Thymus (tissue), 11 donors: ENCODE data around the gene CUX1. TPM values are rescaled to one million over a fixed set of nuclear protein-coding genes. Genes with fewer than 3 reads are reported as not detected.

ENCODE experiments used
- DNase-seq, 9 donors: peaks; one replicate each; pipeline ENCODE4 v3.0.0-alpha.2; 2013; ENCODE audit warnings: low spot score in 9 of 9, low read depth in 6 of 9, missing footprints in 1 of 9
- H3K27ac ChIP-seq, 2 donors: one replicate each; pipeline ENCODE4 v1.5.1; 2013; ENCODE audit warnings: control low read depth in 1 of 2, low read depth in 1 of 2, low read length in 1 of 2, mild to moderate bottlenecking in 1 of 2, moderate library complexity in 1 of 2
- H3K27me3 ChIP-seq, 2 donors: one replicate each; pipeline ENCODE4 v1.5.1; 2013; ENCODE audit warnings: low read length in 1 of 2; ENCODE audit not compliant: control insufficient read depth in 2 of 2, insufficient read depth in 1 of 2
- H3K36me3 ChIP-seq, 2 donors: one replicate each; pipeline ENCODE4 v1.5.1; 2013; ENCODE audit warnings: low read length in 1 of 2, mild to moderate bottlenecking in 1 of 2, moderate library complexity in 1 of 2; ENCODE audit not compliant: control insufficient read depth in 2 of 2, insufficient read depth in 2 of 2
- H3K4me1 ChIP-seq, 2 donors: one replicate each; pipeline ENCODE4 v1.5.1; 2013; ENCODE audit warnings: low read length in 2 of 2; ENCODE audit not compliant: control insufficient read depth in 2 of 2, insufficient read depth in 2 of 2
- H3K4me3 ChIP-seq, 2 donors: one replicate each; pipeline ENCODE4 v1.5.1; 2013; ENCODE audit warnings: low read length in 2 of 2, control low read depth in 1 of 2, mild to moderate bottlenecking in 1 of 2
- H3K9me3 ChIP-seq, 2 donors: one replicate each; pipeline ENCODE4 v1.5.1; 2013; ENCODE audit warnings: low read length in 1 of 2, mild to moderate bottlenecking in 1 of 2; ENCODE audit not compliant: control insufficient read depth in 2 of 2, insufficient read depth in 1 of 2
- WGBS: extraction: QIAGEN DNeasy Blood & Tissue Kit; methylation state at CpG from one replicate; pipeline ENCODE4 v1.1.7; 2013; 5-methylcytosine and 5-hydroxymethylcytosine counted together
- polyA plus RNA-seq: library from polyadenylated mRNA; stranded (reverse); fragments of 200-250 nt; gene quantifications from one replicate; pipeline ENCODE4 v1.2.3, GENCODE V29; 2013
- total RNA-seq: library from RNA; stranded (reverse); fragments of 120-200 nt; gene quantifications from one replicate; pipeline ENCODE4 v1.2.4, GENCODE V29; 2013
- donor health status: healthy.

CUX1 gene
- total and polyA plus RNA-seq, 2 donors = 27.8 to 35.0 TPM

DNA sequence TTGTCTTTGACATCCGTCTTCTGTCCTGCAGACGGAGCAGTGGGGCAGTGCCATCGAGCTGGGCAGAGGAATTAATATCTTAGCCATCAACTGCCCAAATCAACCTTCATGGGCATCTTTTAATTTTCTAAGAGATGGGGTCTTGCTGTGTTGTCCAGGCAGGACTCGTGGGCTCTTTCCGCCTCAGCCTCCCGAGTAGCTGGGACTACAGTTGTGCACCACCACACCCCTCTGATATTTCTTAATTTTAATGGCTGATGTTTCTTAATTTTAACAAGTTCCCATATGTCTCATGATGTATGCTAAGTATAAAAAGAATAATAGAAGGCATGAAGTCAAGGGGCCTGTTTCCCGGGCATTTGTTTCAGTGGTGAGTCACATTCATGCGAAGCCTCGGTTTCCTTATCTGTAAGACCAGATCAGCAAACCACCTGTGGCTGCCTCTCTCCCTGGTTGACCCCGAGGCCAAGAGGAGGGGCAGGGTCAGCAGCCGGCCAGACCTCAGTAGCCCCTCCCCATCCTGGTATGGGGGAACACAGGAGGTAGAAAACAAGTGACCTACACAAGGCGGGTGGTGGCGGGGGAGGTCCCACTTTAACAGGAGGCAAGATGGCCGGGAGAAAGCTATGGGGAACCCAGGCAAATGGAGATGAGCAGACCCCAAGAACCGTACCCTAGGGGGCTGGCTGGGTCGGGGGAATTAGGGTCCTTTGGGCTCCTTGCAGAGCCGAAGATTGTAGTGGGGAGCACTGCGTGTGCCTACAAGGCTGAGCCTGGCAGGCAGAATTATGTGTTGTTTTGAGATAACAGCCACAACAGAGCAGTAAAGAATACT is 85.5 kb downstream of the CUX1 start:
- DNase-seq = no peak
- Histone ChIP-seq H3K27ac (no peak overlapping the region), H3K4me1 (peaks cover 0 to under 1% of the 10 kb centered on the region in 2 donors), H3K4me3 (no peak overlapping the region), H3K9me3 (no peaks in the 10 kb centered on the region), H3K36me3 (peaks cover 0 to 3% of the 10 kb centered on the region in 2 donors), H3K27me3 (no peaks in the 10 kb centered on the region)
- WGBS = 95% methylated on average over 18 of the region's 18 CpGs

- H3K36me3 ChIP-seq = peaks cover 0 to 3% of the 10 kb centered on the region in 2 donors
- H3K4me1 ChIP-seq = no peaks in the 10 kb centered on the region
- WGBS = 97% methylated on average over 13 of the region's 13 CpGs
- H3K4me3 ChIP-seq = no peak overlapping the region
- no peak for DNase-seq
- H3K9me3 ChIP-seq = no peaks in the 10 kb centered on the region
- no peak overlapping the region for H3K27ac ChIP-seq
- no peaks in the 10 kb centered on the region for H3K27me3 ChIP-seq
Measured at GRCh38 chr7:101903515-101903868, 86.1 kb downstream of the CUX1 start.

GRCh38 chr7:101904019-101904418 is 86.6 kb downstream of the CUX1 start:
- Histone ChIP-seq H3K4me3 (no peak overlapping the region), H3K27ac (no peak overlapping the region), H3K27me3 (no peaks in the 10 kb centered on the region), H3K4me1 (no peaks in the 10 kb centered on the region), H3K36me3 (peaks cover 0 to 3% of the 10 kb centered on the region in 2 donors), H3K9me3 (no peaks in the 10 kb centered on the region)
- WGBS = 97% methylated on average over 10 of the region's 10 CpGs
- no peak for DNase-seq

DNA sequence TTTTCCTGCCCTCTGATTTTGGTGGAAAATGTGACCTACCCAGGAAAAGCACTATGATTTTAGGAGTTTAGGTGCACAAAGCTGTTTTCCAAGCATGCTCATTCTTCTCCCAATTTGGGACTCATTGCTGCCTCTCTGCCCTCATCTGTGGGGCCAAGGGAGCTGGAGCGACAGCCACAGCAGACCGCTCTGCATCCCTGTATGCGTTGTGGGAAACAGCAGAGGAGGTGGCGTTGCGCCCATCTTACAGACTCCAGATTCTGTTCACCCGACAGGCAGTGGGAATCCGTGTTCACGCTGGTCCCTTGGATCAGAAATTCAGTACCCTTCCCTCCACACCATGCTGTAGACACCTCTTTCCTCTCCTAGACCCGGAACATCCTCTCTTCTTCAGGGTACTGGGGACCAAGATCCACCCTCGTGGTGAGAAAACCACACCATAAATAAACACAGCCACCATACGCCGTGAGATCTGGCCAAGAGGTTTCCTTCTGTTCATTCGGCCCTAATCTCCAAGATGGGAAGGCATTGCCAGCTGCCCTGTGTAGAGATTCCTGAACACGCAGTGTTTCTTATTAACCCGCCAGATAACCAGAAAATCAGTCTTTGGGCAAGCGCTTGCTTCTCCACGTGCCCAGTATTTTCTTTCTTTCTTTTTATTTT is 87.9 kb downstream of the CUX1 start:
- 91% methylated on average over 17 of the region's 17 CpGs for WGBS
- peaks cover 0 to 5% of the 10 kb centered on the region in 2 donors for H3K36me3 ChIP-seq

GRCh38 chr7:101906291-101907240 is 89.1 kb downstream of the CUX1 start:
- Histone ChIP-seq H3K4me3 (no peak overlapping the region), H3K27ac (no peak overlapping the region), H3K36me3 (peaks cover 0 to 8% of the 10 kb centered on the region in 2 donors), H3K4me1 (no peaks in the 10 kb centered on the region), H3K9me3 (no peaks in the 10 kb centered on the region), H3K27me3 (no peaks in the 10 kb centered on the region)
- WGBS = 97% methylated on average over 18 of the region's 18 CpGs
- no peak for DNase-seq

More for the DNA sequence above, 87.9 kb downstream of the CUX1 start:
- Histone ChIP-seq H3K27me3 (no peaks in the 10 kb centered on the region), H3K9me3 (no peaks in the 10 kb centered on the region), H3K4me1 (no peaks in the 10 kb centered on the region), H3K27ac (no peak overlapping the region), H3K4me3 (no peak overlapping the region)
- DNase-seq = no peak

- over 99% methylated on average over 17 of the region's 17 CpGs for WGBS
- no peak overlapping the region for H3K4me3 ChIP-seq
- no peaks in the 10 kb centered on the region for H3K27me3 ChIP-seq
- no peak for DNase-seq
- peaks cover 14 to 22% of the 10 kb centered on the region in 2 donors for H3K36me3 ChIP-seq
- H3K9me3 ChIP-seq = no peaks in the 10 kb centered on the region
- peaks cover 8 to 25% of the 10 kb centered on the region in 2 donors for H3K4me1 ChIP-seq
- H3K27ac ChIP-seq = no peak overlapping the region
Measured at GRCh38 chr7:101910991-101911799, 93.8 kb downstream of the CUX1 start.

DNA sequence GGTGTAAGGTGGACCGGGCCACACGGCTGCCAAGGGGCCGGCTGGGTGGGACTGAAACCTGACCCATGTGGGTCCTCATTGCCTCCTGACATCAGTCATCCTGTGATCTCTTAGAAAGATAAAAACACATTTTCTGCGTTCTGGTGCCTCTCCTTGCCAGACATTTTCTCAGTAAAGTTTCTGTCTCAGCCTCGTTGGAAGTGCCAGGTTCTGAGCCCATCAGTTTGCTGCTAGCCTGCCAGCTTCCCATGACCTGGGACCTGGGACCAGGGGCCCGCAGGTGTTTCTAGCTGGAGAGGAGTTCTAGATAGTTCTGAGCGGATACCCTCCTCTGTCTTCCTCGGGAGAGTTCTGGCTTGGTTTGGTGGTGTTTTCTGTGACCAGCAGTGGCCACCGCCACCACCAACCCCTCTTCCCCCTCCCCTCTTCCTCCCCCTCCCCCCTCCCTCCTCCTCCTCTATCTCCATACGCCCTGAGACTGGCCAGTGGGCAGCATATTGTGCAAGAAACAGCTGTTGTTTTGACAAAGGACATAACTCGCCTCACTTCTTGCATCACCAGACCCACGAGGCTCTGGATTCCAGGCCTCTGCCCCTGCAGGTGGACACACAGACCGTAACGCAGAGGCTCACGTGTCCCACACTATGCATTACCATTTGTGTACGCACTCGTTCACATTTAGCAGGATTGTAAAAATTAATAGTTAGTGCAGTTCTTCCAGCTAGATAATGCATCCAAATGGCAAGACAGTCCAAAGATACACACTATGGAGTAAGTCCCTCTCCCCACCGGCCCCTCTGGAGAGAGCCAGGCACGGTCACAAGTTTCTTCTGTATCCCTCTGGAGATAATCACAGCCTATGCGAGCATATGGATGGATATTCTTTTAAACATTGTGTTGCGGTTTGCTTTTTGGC is 94.6 kb downstream of the CUX1 start:
- Histone ChIP-seq H3K27ac (no peak overlapping the region), H3K4me1 (peaks cover 8 to 30% of the 10 kb centered on the region in 2 donors), H3K27me3 (no peaks in the 10 kb centered on the region), H3K4me3 (no peak overlapping the region), H3K36me3 (peaks cover 23 to 30% of the 10 kb centered on the region in 2 donors), H3K9me3 (no peaks in the 10 kb centered on the region)
- DNase-seq = no peak
- WGBS = 91% methylated on average over 21 of the region's 21 CpGs
